AG04449 (cell line): ENCODE data around the gene MANF.

Experiments used
- CTCF ChIA-PET: fragments of 350-600 bp; formaldehyde crosslinking; extraction: SDS; loops from one replicate; lab custom pipeline; 2021; ENCODE audit warnings: antibody characterized with exemption; lab: Yijun Ruan, JAX
- POLR2A ChIA-PET: fragments of 400-600, 350-600 bp; formaldehyde crosslinking; extraction: SDS; loops from one replicate; lab custom pipeline; 2020; ENCODE audit warnings: antibody characterized with exemption, inconsistent platforms; lab: Yijun Ruan, JAX
- DNase-seq: peaks from one replicate; pipeline ENCODE4 v3.0.0-alpha.2; 2010; ENCODE audit warnings: low read depth, low spot score
- H3K4me3 ChIP-seq: 2 replicates; pipeline ENCODE4 v1.5.1; 2011; ENCODE audit warnings: low read depth, mild to moderate bottlenecking, control low read depth, low read length
- CTCF ChIP-seq: IDR thresholded peaks from one replicate; pipeline ENCODE4 v1.5.1; 2011; ENCODE audit warnings: mild to moderate bottlenecking, moderate library complexity, low read length, control low read depth, inconsistent platforms; ENCODE audit not compliant: insufficient read depth; ENCODE audit errors: missing control alignments

Gene MANF

DNA sequence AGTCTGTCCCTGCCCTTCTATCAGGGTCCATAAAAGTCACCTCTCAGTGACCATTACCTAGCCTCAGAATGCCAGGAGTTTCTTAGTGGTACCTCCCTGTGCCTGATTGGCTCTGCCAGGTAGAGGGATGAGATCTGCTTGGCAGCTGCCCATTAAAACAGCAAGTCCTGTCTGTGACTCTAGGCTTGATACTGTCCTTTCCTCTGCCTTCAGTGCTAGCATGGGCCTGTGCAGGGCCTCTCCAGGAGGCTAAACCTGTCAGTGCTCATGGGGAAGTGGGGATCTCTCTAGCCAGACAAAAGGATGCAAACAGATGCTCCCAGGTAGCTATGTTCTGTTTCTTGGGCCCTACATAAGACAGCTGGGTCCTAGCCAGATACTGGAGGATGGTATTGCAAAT is 10.0 kb upstream of the MANF start:
- no peak for DNase-seq
- POLR2A ChIA-PET = no interaction called here
- CTCF ChIA-PET = interaction anchor here (0.7 to 15.6 kb wide), 4 partner anchors 8 to 760 kb away, joined by 3 to 284 read pairs (median 24); partner anchors contain the start of gene MAPKAPK3
- no peak for TF ChIP-seq CTCF
- H3K4me3 ChIP-seq = no peak overlapping the region

- TF ChIP-seq CTCF = no peak
Observed at GRCh38 chr3:51375571-51375970, 9.5 kb upstream of the MANF start.

DNA sequence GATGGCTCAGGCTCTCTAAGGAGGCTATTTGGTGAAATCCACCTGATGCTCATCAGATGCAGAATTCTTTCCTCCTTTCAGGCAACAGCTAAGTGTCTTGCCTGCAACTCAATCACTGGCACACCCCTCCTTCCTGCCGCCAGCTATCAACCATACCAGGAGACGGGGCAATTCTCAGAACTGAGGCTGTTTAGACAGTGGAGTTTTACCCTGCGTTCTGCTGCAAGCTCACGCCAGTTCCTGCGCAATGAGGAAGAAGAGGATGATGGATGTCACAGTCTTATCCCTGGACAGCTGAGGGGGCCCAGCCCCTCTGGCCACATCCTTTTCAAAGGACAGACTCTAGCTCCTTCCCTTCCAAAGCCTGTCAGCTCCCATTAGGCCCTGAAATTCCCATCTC is 7.0 kb upstream of the MANF start:
- ChIA-PET CTCF (interaction anchor here (1.3 to 15.6 kb wide), 5 partner anchors 8 to 763 kb away, joined by 4 to 284 read pairs (median 34); partner anchors contain the start of genes MAPKAPK3 and RBM15B), POLR2A (interaction anchor here (0.6 kb wide), 1 partner anchor 134 kb away, joined by 3 read pairs; no protein-coding TSS in a partner anchor)

More at GRCh38 chr3:51375571-51375970, 9.5 kb upstream of the MANF start:
- POLR2A ChIA-PET = no interaction called here
- H3K4me3 ChIP-seq = no peak overlapping the region
- CTCF ChIA-PET = interaction anchor here (0.5 to 15.6 kb wide), 7 partner anchors 8 to 760 kb away, joined by 3 to 284 read pairs (median 4); partner anchors contain the start of genes MAPKAPK3 and RBM15B
- no peak for DNase-seq

GRCh38 chr3:51378726-51379125 is 6.4 kb upstream of the MANF start:
- no peak for TF ChIP-seq CTCF
- POLR2A ChIA-PET = no interaction called here
- CTCF ChIA-PET = interaction anchor here (0.7 to 15.6 kb wide), 6 partner anchors 9 to 764 kb away, joined by 3 to 284 read pairs (median 19); partner anchors contain the start of genes MAPKAPK3 and RBM15B
- DNase-seq = no peak
- H3K4me3 ChIP-seq = no peak overlapping the region

More for the DNA sequence above, 7.0 kb upstream of the MANF start:
- no peak for TF ChIP-seq CTCF
- H3K4me3 ChIP-seq = no peak overlapping the region
- no peak for DNase-seq

GRCh38 chr3:51379301-51379700 is 5.8 kb upstream of the MANF start:
- ChIA-PET POLR2A (no interaction called here), CTCF (interaction anchor here (0.7 to 15.6 kb wide), 5 partner anchors 9 to 764 kb away, joined by 3 to 284 read pairs (median 34); partner anchors contain the start of genes MAPKAPK3 and RBM15B)
- no peak overlapping the region for H3K4me3 ChIP-seq
- no peak for TF ChIP-seq CTCF
- no peak for DNase-seq

GRCh38 chr3:51379746-51380455 is 5.2 kb upstream of the MANF start:
- H3K4me3 ChIP-seq = no peak overlapping the region
- no peak for TF ChIP-seq CTCF
- ChIA-PET CTCF (interaction anchor here (1.2 to 15.6 kb wide), 6 partner anchors 8 to 765 kb away, joined by 3 to 284 read pairs (median 21); partner anchors contain the start of genes MAPKAPK3 and RBM15B), POLR2A (no interaction called here)
- no peak for DNase-seq
